ENCODE measurements around the gene KLF11.

KLF11 gene

DNA sequence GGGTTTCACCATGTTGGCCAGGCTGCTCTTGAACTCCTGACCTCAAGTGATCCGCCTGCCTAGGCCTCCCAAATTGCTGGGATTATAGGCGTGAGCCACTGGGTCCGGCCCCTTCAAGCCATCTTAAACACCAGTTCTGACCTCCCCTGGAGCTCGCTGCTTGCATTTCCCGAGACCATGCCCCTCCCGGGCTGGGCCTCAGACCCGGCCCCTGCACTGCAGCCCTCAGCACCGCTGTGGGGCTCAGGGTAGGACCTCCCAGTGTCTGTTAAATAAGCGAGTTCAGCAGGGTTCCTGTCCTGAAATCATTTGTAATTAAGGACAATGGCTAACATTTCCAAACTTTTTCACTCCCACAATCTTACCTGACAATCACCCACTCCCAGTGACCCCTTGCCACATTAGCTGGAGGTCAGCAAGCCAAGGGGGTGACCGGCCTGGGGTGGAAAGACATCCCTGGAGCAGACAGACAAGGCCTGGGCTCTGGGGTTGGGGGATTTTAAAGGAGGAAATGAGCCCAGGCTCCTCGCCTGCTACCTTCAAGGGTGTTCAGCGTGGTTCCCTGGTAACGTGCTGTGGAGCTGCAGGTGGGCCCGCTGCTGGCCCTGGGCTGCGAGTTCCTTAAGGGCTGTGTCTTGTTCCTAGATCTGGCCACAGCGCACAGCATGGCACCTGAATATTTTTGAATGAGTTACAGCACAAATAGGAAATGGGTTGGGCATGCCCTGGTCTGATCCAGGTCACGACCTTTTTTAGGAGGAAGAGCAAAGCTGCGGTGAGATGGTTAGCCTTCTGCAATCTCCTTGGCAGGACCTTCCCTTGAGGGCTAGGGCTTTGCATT is 21.8 kb downstream of the KLF11 start:
- WGBS (ENCODE audit: extremely low coverage, insufficient coverage, insufficient read length), result no CpG with 5 or more reads among the region's 18 CpGs
- H4K91ac ChIP-seq (ENCODE audit: low read depth, low read length), result no peak overlapping the region

DNA sequence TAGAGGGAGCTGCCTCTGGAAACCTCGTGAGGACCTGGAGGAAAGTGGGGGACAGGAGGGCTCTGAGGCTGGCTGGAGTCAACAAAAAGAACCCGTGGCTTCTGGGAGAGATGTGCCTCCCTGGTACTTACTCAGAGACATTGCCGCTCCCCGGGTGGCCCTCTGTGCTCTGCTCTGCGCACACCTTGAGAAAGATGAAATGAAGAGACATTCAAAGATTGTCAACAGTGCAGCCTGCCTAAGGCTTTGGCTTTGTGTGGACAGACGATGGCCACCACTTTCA is 22.4 kb downstream of the KLF11 start:
- Histone ChIP-seq H3K4ac (ENCODE audit: low read depth, low read length) (no peak overlapping the region), H2BK12ac (ENCODE audit: low read length) (no peak overlapping the region), H4K8ac (ENCODE audit: low read depth, low read length) (no peak overlapping the region), H2BK120ac (ENCODE audit: insufficient read depth, low read length, poor library complexity) (no peak overlapping the region), H4K12ac (ENCODE audit: low read depth, low read length) (no peak overlapping the region), H3K27me3 (ENCODE audit: insufficient read depth, low read length) (no peaks in the 10 kb centered on the region), H3K14ac (ENCODE audit: low read length) (no peak overlapping the region), H4K91ac (ENCODE audit: low read depth, low read length) (no peak overlapping the region), H3K4me2 (ENCODE audit: low read length) (no peak overlapping the region), H3K36me3 (ENCODE audit: control insufficient read depth in 1 of 2, insufficient read depth in 2 of 2, low read length in 2 of 2) (no peaks in the 10 kb centered on the region), H3K9ac (ENCODE audit: low read length) (no peak overlapping the region), H3K23ac (ENCODE audit: low read length) (no peak overlapping the region), H2AFZ (ENCODE audit: insufficient read depth, low read length, poor library complexity) (no peak overlapping the region), H3K9me3 (ENCODE audit: insufficient read depth, low read depth, low read length) (peaks cover 2% of the 10 kb centered on the region), H2AK5ac (ENCODE audit: low read length) (no peak overlapping the region), H2BK5ac (ENCODE audit: low read depth, low read length, poor library complexity) (no peak overlapping the region), H3K4me1 (ENCODE audit: control insufficient read depth in 1 of 2, insufficient read depth in 2 of 2, low read length in 2 of 2) (peaks cover 0 to under 1% of the 10 kb centered on the region in 2 experiments), H3K79me2 (ENCODE audit: control insufficient read depth, insufficient read depth, low read length, poor library complexity) (peaks cover 3% of the 10 kb centered on the region), H3K27ac (ENCODE audit: low read depth, low read length) (no peak overlapping the region), H3K18ac (ENCODE audit: low read length) (no peak overlapping the region), H3K4me3 (ENCODE audit: low read depth, low read length) (no peak overlapping the region), H3K79me1 (ENCODE audit: low read length) (no peaks in the 10 kb centered on the region)
- DNase-seq, result no peak
- whole genome bisulfite sequencing (ENCODE audit: extremely low coverage, insufficient coverage, insufficient read length), result no CpG with 5 or more reads among the region's 6 CpGs

More for the DNA sequence above, 21.8 kb downstream of the KLF11 start:
- Histone ChIP-seq H3K23ac (ENCODE audit: low read length) (no peak overlapping the region), H2AK5ac (ENCODE audit: low read length) (no peak overlapping the region), H3K79me2 (ENCODE audit: control insufficient read depth, insufficient read depth, low read length, poor library complexity) (peaks cover 3% of the 10 kb centered on the region), H3K36me3 (ENCODE audit: control insufficient read depth in 1 of 2, insufficient read depth in 2 of 2, low read length in 2 of 2) (no peaks in the 10 kb centered on the region), H3K9ac (ENCODE audit: low read length) (no peak overlapping the region), H3K18ac (ENCODE audit: low read length) (no peak overlapping the region), H2BK12ac (ENCODE audit: low read length) (no peak overlapping the region), H3K4me3 (ENCODE audit: low read depth, low read length) (no peak overlapping the region), H3K4me1 (ENCODE audit: control insufficient read depth in 1 of 2, insufficient read depth in 2 of 2, low read length in 2 of 2) (peaks cover 0 to 2% of the 10 kb centered on the region in 2 experiments), H3K4me2 (ENCODE audit: low read length) (no peak overlapping the region), H3K79me1 (ENCODE audit: low read length) (no peaks in the 10 kb centered on the region), H3K27me3 (ENCODE audit: insufficient read depth, low read length) (no peaks in the 10 kb centered on the region), H3K14ac (ENCODE audit: low read length) (no peak overlapping the region), H3K27ac (ENCODE audit: low read depth, low read length) (no peak overlapping the region), H4K8ac (ENCODE audit: low read depth, low read length) (no peak overlapping the region), H2BK5ac (ENCODE audit: low read depth, low read length, poor library complexity) (no peak overlapping the region), H4K12ac (ENCODE audit: low read depth, low read length) (no peak overlapping the region), H3K4ac (ENCODE audit: low read depth, low read length) (no peak overlapping the region), H3K9me3 (ENCODE audit: insufficient read depth, low read depth, low read length) (peaks cover 2% of the 10 kb centered on the region), H2BK120ac (ENCODE audit: insufficient read depth, low read length, poor library complexity) (no peak overlapping the region), H2AFZ (ENCODE audit: insufficient read depth, low read length, poor library complexity) (no peak overlapping the region)
- no peak for DNase-seq

DNA sequence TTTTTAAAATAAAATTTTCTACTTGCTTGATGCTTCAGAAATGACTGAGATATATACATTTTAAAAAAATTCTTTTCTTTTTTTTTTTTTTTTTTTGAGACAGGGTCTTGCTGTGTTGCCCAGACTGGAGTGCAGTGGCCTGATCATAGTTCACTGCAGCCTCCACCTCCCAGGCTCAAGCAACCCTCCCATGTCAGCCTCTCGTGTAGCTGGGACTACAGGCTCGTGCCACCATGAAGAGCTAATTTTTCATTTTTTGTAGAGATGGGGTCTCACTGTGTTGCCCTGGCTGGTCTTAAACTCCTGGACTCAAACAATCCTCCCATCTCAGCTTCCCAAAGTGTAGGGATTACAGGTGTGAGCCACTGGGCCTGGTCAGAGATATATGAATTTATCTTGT is 24.0 kb downstream of the KLF11 start:
- Histone ChIP-seq H3K36me3 (ENCODE audit: control insufficient read depth in 1 of 2, insufficient read depth in 2 of 2, low read length in 2 of 2) (no peaks in the 10 kb centered on the region), H4K12ac (ENCODE audit: low read depth, low read length) (no peak overlapping the region), H3K14ac (ENCODE audit: low read length) (no peak overlapping the region), H2BK5ac (ENCODE audit: low read depth, low read length, poor library complexity) (no peak overlapping the region), H2AFZ (ENCODE audit: insufficient read depth, low read length, poor library complexity) (no peak overlapping the region), H3K4me2 (ENCODE audit: low read length) (no peak overlapping the region), H4K91ac (ENCODE audit: low read depth, low read length) (no peak overlapping the region), H3K27ac (ENCODE audit: low read depth, low read length) (no peak overlapping the region), H2BK12ac (ENCODE audit: low read length) (no peak overlapping the region), H3K23ac (ENCODE audit: low read length) (no peak overlapping the region), H3K4ac (ENCODE audit: low read depth, low read length) (no peak overlapping the region), H3K9ac (ENCODE audit: low read length) (no peak overlapping the region), H3K79me2 (ENCODE audit: control insufficient read depth, insufficient read depth, low read length, poor library complexity) (peaks cover 3% of the 10 kb centered on the region), H3K9me3 (ENCODE audit: insufficient read depth, low read depth, low read length) (peaks cover 3% of the 10 kb centered on the region), H3K18ac (ENCODE audit: low read length) (no peak overlapping the region), H3K79me1 (ENCODE audit: low read length) (no peaks in the 10 kb centered on the region), H3K27me3 (ENCODE audit: insufficient read depth, low read length) (no peaks in the 10 kb centered on the region), H3K4me3 (ENCODE audit: low read depth, low read length) (no peak overlapping the region), H2BK120ac (ENCODE audit: insufficient read depth, low read length, poor library complexity) (no peak overlapping the region), H4K8ac (ENCODE audit: low read depth, low read length) (no peak overlapping the region), H3K4me1 (ENCODE audit: control insufficient read depth in 1 of 2, insufficient read depth in 2 of 2, low read length in 2 of 2) (no peaks in the 10 kb centered on the region), H2AK5ac (ENCODE audit: low read length) (no peak overlapping the region)
- no peak for DNase-seq
- WGBS (ENCODE audit: extremely low coverage, insufficient coverage, insufficient read length), result no CpG with 5 or more reads among the region's 2 CpGs

DNA sequence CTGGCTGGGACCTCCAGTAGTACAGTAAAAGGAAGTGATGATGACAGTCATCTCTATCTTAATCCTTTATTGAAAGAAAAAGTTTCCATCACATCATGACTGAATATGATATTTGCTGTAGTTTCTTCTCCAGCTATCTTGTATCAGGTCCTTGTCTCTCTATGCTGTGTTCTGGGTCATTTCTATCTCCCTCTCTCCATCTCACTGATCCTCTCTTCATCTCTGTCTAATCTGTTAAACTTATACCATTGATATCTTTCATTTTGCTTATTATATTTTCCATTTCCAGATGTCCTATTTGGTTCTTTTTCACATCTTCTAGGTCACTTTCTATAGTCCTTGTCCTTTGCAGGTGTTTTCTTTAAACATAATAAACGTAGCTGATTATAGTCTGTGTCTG is 24.5 kb downstream of the KLF11 start:
- H3K23ac ChIP-seq (ENCODE audit: low read length), result no peak overlapping the region
- H2AFZ ChIP-seq (ENCODE audit: insufficient read depth, low read length, poor library complexity), result no peak overlapping the region
- H3K36me3 ChIP-seq (ENCODE audit: control insufficient read depth in 1 of 2, insufficient read depth in 2 of 2, low read length in 2 of 2), result no peaks in the 10 kb centered on the region
- H2BK12ac ChIP-seq (ENCODE audit: low read length), result no peak overlapping the region
- H4K8ac ChIP-seq (ENCODE audit: low read depth, low read length), result no peak overlapping the region
- H3K79me1 ChIP-seq (ENCODE audit: low read length), result no peaks in the 10 kb centered on the region
- peaks cover 3% of the 10 kb centered on the region for H3K9me3 ChIP-seq (ENCODE audit: insufficient read depth, low read depth, low read length)
- H4K12ac ChIP-seq (ENCODE audit: low read depth, low read length), result no peak overlapping the region
- no CpG with 5 or more reads among the region's 1 CpG for WGBS (ENCODE audit: extremely low coverage, insufficient coverage, insufficient read length)
- no peak overlapping the region for H3K9ac ChIP-seq (ENCODE audit: low read length)
- no peak overlapping the region for H3K4ac ChIP-seq (ENCODE audit: low read depth, low read length)
- no peak overlapping the region for H3K18ac ChIP-seq (ENCODE audit: low read length)
- no peak overlapping the region for H3K4me3 ChIP-seq (ENCODE audit: low read depth, low read length)
- peaks cover 3% of the 10 kb centered on the region for H3K79me2 ChIP-seq (ENCODE audit: control insufficient read depth, insufficient read depth, low read length, poor library complexity)
- no peak overlapping the region for H2AK5ac ChIP-seq (ENCODE audit: low read length)
- H3K4me1 ChIP-seq (ENCODE audit: control insufficient read depth in 1 of 2, insufficient read depth in 2 of 2, low read length in 2 of 2), result no peaks in the 10 kb centered on the region
- H3K14ac ChIP-seq (ENCODE audit: low read length), result no peak overlapping the region
- H2BK120ac ChIP-seq (ENCODE audit: insufficient read depth, low read length, poor library complexity), result no peak overlapping the region
- no peak overlapping the region for H3K4me2 ChIP-seq (ENCODE audit: low read length)
- no peak overlapping the region for H2BK5ac ChIP-seq (ENCODE audit: low read depth, low read length, poor library complexity)
- H3K27ac ChIP-seq (ENCODE audit: low read depth, low read length), result no peak overlapping the region
- no peak for DNase-seq
- H3K27me3 ChIP-seq (ENCODE audit: insufficient read depth, low read length), result no peaks in the 10 kb centered on the region
- H4K91ac ChIP-seq (ENCODE audit: low read depth, low read length), result no peak overlapping the region
